ENCODE data around the gene RNPEPL1. TPM values are rescaled to one million over a fixed set of nuclear protein-coding genes. Genes with fewer than 3 reads are reported as not detected.

RNPEPL1 gene
- total RNA-seq, 1 donor from 2014 or later: 119 TPM

GRCh38 chr2:240624011-240624949 lies 56.0 kb downstream of the RNPEPL1 start:
- intact Hi-C loops (cut with micrococcal nuclease): no loop called here

- intact Hi-C loops (cut with micrococcal nuclease): loop anchor here (1.0 kb wide), 1 partner anchor 39 kb away; the partner anchor contains the start of gene CAPN10
These were observed 56.8 kb downstream of the RNPEPL1 start, which contains the start of gene GPR35 for GRCh38 chr2:240624950-240625621. Gene GPR35, plus strand, starts transcription at chr2:240625480. Its CDS starts 4,473 bp downstream, at chr2:240629953.

GRCh38 chr2:240626531-240627300 lies 58.4 kb downstream of the RNPEPL1 start:
- intact Hi-C loops (cut with micrococcal nuclease): no loop called here

GRCh38 chr2:240627736-240628506 lies 59.6 kb downstream of the RNPEPL1 start:
- intact Hi-C loops (cut with micrococcal nuclease): no loop called here

- intact Hi-C loops (cut with micrococcal nuclease): no loop called here
These were observed 60.2 kb downstream of the RNPEPL1 start for GRCh38 chr2:240628507-240628807.

- intact Hi-C loops (cut with micrococcal nuclease): no loop called here
These were observed 60.7 kb downstream of the RNPEPL1 start for GRCh38 chr2:240628808-240629618.

- intact Hi-C loops (cut with micrococcal nuclease): no loop called here
These were observed 61.3 kb downstream of the RNPEPL1 start for GRCh38 chr2:240629619-240629967.

- intact Hi-C loops (cut with micrococcal nuclease): no loop called here
These were observed 61.9 kb downstream of the RNPEPL1 start for GRCh38 chr2:240629968-240630770.

Other genes with a start within 250 kb of the RNPEPL1 start
- 7.6 TPM in 2 replicates for gene GPC1, start 132.8 kb upstream of the RNPEPL1 start, total RNA-seq
- gene ANKMY1, start 10.5 kb upstream of the RNPEPL1 start, total RNA-seq: 33.7 and 35.3 TPM in 2 replicates
- 9.2 and 9.6 TPM in 2 replicates for gene DUSP28, start 8.1 kb upstream of the RNPEPL1 start, total RNA-seq
- 52.9 and 54.9 TPM in 2 replicates for gene CAPN10, start 18.2 kb downstream of the RNPEPL1 start, total RNA-seq
- 14.9 and 16.3 TPM in 2 replicates for gene GPR35, start 57.0 kb downstream of the RNPEPL1 start, total RNA-seq
- not detected in 2 replicates for gene AQP12B, start 114.4 kb downstream of the RNPEPL1 start, total RNA-seq
- gene AQP12A, start 123.4 kb downstream of the RNPEPL1 start, total RNA-seq: not detected in 2 replicates